CD14-positive monocyte (primary cell): Measurements from ENCODE around the gene GALK2. TPM values are rescaled to one million over a fixed set of nuclear protein-coding genes. Genes with fewer than 3 reads are reported as not detected.

Source experiments
- DNase-seq, 3 donors: peaks; one replicate each; pipeline ENCODE4 v3.0.0-alpha.2; 2011 to 2022
- H2AFZ ChIP-seq: 2 replicates; pipeline ENCODE4 v1.6.0; 2012; ENCODE audit warnings: mild to moderate bottlenecking, low read depth, low read length, inconsistent platforms; ENCODE audit not compliant: insufficient read depth, poor library complexity, severe bottlenecking
- H3K27ac ChIP-seq, 2 donors: 1 replicate in 1 of 2; 2 replicates in 1 of 2; pipeline ENCODE4 v1.5.1; 2012 to 2013; ENCODE audit warnings: low read length in 2 of 2, control low read depth in 1 of 2, inconsistent platforms in 1 of 2, low read depth in 1 of 2, mild to moderate bottlenecking in 1 of 2
- H3K27me3 ChIP-seq, 2 donors: one replicate each; pipeline versions ENCODE4 v1.6.0 to v1.6.1; 2011 to 2013; ENCODE audit warnings: low read length in 2 of 2; ENCODE audit not compliant: control insufficient read depth in 2 of 2, insufficient read depth in 2 of 2
- H3K36me3 ChIP-seq, 2 donors: replicated peaks in 1 of 2; 1 replicate in 1 of 2; 2 replicates in 1 of 2; pipeline versions ENCODE4 v1.5.1 to v1.6.1; 2012 to 2013; ENCODE audit warnings: low read length in 2 of 2, control low read depth in 1 of 2, inconsistent platforms in 1 of 2, mild to moderate bottlenecking in 1 of 2; ENCODE audit not compliant: insufficient read depth in 2 of 2, control insufficient read depth in 1 of 2
- H3K4me1 ChIP-seq, 2 donors: 1 replicate in 1 of 2; 2 replicates in 1 of 2; pipeline versions ENCODE4 v1.5.1 to v1.6.1; 2012 to 2013; ENCODE audit warnings: low read length in 2 of 2, control low read depth in 1 of 2, inconsistent platforms in 1 of 2, mild to moderate bottlenecking in 1 of 2, moderate library complexity in 1 of 2; ENCODE audit not compliant: insufficient read depth in 2 of 2, control insufficient read depth in 1 of 2
- H3K4me2 ChIP-seq: replicated peaks from 2 replicates; pipeline ENCODE3; 2012; ENCODE audit warnings: low read length, moderate library complexity, mild to moderate bottlenecking; ENCODE audit not compliant: poor library complexity, severe bottlenecking; ENCODE audit errors: extremely low read depth
- H3K4me3 ChIP-seq, 3 experiments: fragments of 200-600 bp in 1 of 3; sonication (generic) in 1 of 3; replicated peaks in 1 of 3; 1 replicate in 2 of 3; 2 replicates in 1 of 3; pipeline ENCODE4 v1.5.1; 2011 to 2013; ENCODE audit warnings: low read length in 3 of 3, mild to moderate bottlenecking in 3 of 3, control low read depth in 2 of 3, low read depth in 2 of 3, inconsistent platforms in 1 of 3, moderate library complexity in 1 of 3
- H3K79me2 ChIP-seq: 2 replicates; pipeline ENCODE4 v1.6.0; 2012; ENCODE audit warnings: mild to moderate bottlenecking, control low read depth, inconsistent platforms, low read length, moderate library complexity; ENCODE audit not compliant: insufficient read depth
- H3K9ac ChIP-seq: 2 replicates; pipeline ENCODE4 v1.6.0; 2017; ENCODE audit warnings: low read length, mild to moderate bottlenecking; ENCODE audit not compliant: insufficient read depth, poor library complexity, severe bottlenecking
- H3K9me3 ChIP-seq, 2 donors: replicated peaks in 1 of 2; 1 replicate in 1 of 2; 2 replicates in 1 of 2; pipeline versions ENCODE4 v1.5.1 to v1.6.1; 2012 to 2013; ENCODE audit warnings: low read length in 2 of 2, control low read depth in 1 of 2; ENCODE audit not compliant: control insufficient read depth in 1 of 2, insufficient read depth in 1 of 2
- H4K20me1 ChIP-seq: 2 replicates; pipeline ENCODE4 v1.6.0; 2012; ENCODE audit warnings: mild to moderate bottlenecking, low read length, control low read depth, moderate library complexity; ENCODE audit not compliant: insufficient read depth
- H3K27ac Mint-ChIP-seq, 7 donors: one replicate each; pipeline ENCODE4 v1.8.0; 2020; ENCODE audit warnings: mild to moderate bottlenecking in 7 of 7, mixed read lengths in 7 of 7, moderate library complexity in 6 of 7, inconsistent platforms in 2 of 7
- H3K27me3 Mint-ChIP-seq, 3 donors: one replicate each; pipeline ENCODE4 v1.8.0; 2021 to 2022; ENCODE audit warnings: low read depth in 3 of 3, mild to moderate bottlenecking in 3 of 3, mixed read lengths in 3 of 3, moderate library complexity in 3 of 3, inconsistent platforms in 1 of 3
- H3K36me3 Mint-ChIP-seq, 2 donors: one replicate each; pipeline ENCODE4 v1.8.0; 2020; ENCODE audit warnings: mixed read lengths in 2 of 2, inconsistent platforms in 1 of 2, mild to moderate bottlenecking in 1 of 2
- H3K4me1 Mint-ChIP-seq: one replicate; pipeline ENCODE4 v1.8.0; 2020; ENCODE audit warnings: mild to moderate bottlenecking, mixed read lengths
- H3K4me3 Mint-ChIP-seq, 2 donors: one replicate each; pipeline ENCODE4 v1.8.0; 2020; ENCODE audit warnings: mild to moderate bottlenecking in 2 of 2, mixed read lengths in 2 of 2, moderate library complexity in 1 of 2
- H3K9me3 Mint-ChIP-seq, 7 donors: one replicate each; pipeline ENCODE4 v1.8.0; 2020 to 2022; ENCODE audit warnings: mixed read lengths in 7 of 7, mild to moderate bottlenecking in 6 of 7, moderate library complexity in 6 of 7, inconsistent platforms in 2 of 7
- WGBS: methylation state at CpG from one replicate; pipeline ENCODE4 v1.1.5; 2013; ENCODE audit warnings: missing lambda C conversion rate; ENCODE audit not compliant: insufficient coverage; 5-methylcytosine and 5-hydroxymethylcytosine counted together
- intact Hi-C, 2 donors: fragments of 100-400 bp; cut with micrococcal nuclease; formaldehyde crosslinking; loops; one replicate each; pipeline versions ENCODE4 v1.15.0 to v1.15.1; 2023
- polyA plus RNA-seq, 3 donors: library from polyadenylated mRNA; depleted of rRNA in 1 of 3; unstranded in 2 of 3; stranded (reverse) in 1 of 3; fragments of 300-500 nt in 2 of 3; fragments of >200 nt in 1 of 3; fragmentation: Illumina TruSeq in 2 of 3; gene quantifications; 1 replicate in 2 of 3; 2 replicates in 1 of 3; pipeline ENCODE4 v1.2.3, GENCODE V29; 2012 to 2021
- TF ChIP-seq, protein P1 (sequence below): fragments of 200-600 bp; IDR thresholded peaks from one replicate; pipeline ENCODE4 v1.8.0; 2022; ENCODE audit warnings: antibody characterized with exemption, mild to moderate bottlenecking

GALK2 gene
- polyA plus RNA-seq, 3 donors, result 14.2 to 16.9 (median 14.5) TPM

DNA sequence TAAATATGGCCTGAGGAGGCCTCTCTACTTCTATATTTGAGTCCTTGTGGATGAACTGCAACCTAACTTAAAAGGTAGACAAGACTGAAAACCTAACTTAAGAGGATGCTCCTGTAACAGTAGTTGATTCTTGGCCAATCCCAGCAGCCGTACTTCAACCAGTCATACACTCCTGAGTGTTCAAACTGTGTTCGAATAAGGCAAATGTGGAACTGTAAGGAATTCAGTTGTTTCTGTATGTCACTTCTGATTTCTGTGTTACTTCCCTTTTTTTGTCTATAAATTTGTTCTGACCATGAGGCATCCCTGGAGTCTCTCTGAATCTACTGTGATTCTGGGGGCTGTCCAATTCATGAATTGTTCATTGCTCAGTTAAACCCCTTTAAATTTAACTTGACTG, 20.5 kb downstream of the GALK2 start:
- intact Hi-C loops, result no loop called here
- no peak overlapping the region for H3K4me3 ChIP-seq
- peak overlapping the region in 1 of 2 donors; percentile 14 for H3K27ac ChIP-seq
- Mint-ChIP-seq H3K9me3 (peaks cover 0 to 2% (median 0%) of the 10 kb centered on the region in 7 donors), H3K4me3 (no peak overlapping the region), H3K4me1 (peaks cover 11% of the 10 kb centered on the region), H3K27ac (peak overlapping the region in 6 of 7 donors; percentile 23 to 69 (median 43)), H3K36me3 (peaks cover 4 to 14% of the 10 kb centered on the region in 2 donors), H3K27me3 (peaks cover 0 to 3% (median 0%) of the 10 kb centered on the region in 3 donors)
- TF ChIP-seq, protein P1, sequence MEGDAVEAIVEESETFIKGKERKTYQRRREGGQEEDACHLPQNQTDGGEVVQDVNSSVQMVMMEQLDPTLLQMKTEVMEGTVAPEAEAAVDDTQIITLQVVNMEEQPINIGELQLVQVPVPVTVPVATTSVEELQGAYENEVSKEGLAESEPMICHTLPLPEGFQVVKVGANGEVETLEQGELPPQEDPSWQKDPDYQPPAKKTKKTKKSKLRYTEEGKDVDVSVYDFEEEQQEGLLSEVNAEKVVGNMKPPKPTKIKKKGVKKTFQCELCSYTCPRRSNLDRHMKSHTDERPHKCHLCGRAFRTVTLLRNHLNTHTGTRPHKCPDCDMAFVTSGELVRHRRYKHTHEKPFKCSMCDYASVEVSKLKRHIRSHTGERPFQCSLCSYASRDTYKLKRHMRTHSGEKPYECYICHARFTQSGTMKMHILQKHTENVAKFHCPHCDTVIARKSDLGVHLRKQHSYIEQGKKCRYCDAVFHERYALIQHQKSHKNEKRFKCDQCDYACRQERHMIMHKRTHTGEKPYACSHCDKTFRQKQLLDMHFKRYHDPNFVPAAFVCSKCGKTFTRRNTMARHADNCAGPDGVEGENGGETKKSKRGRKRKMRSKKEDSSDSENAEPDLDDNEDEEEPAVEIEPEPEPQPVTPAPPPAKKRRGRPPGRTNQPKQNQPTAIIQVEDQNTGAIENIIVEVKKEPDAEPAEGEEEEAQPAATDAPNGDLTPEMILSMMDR, result no peak
- H2AFZ ChIP-seq, result no peak overlapping the region
- H3K4me1 ChIP-seq, result peaks cover 4 to 7% of the 10 kb centered on the region in 2 donors
- no peaks in the 10 kb centered on the region for H3K9me3 ChIP-seq
- WGBS, result 20% methylated on average over 1 of the region's 2 CpGs
- no peaks in the 10 kb centered on the region for H4K20me1 ChIP-seq
- no peaks in the 10 kb centered on the region for H3K27me3 ChIP-seq
- no peak overlapping the region for H3K4me2 ChIP-seq
- H3K9ac ChIP-seq, result no peak overlapping the region
- H3K79me2 ChIP-seq, result peaks cover 44% of the 10 kb centered on the region
- peak; percentile 42 to 52 (median 50) for DNase-seq
- H3K36me3 ChIP-seq, result no peaks in the 10 kb centered on the region

DNA sequence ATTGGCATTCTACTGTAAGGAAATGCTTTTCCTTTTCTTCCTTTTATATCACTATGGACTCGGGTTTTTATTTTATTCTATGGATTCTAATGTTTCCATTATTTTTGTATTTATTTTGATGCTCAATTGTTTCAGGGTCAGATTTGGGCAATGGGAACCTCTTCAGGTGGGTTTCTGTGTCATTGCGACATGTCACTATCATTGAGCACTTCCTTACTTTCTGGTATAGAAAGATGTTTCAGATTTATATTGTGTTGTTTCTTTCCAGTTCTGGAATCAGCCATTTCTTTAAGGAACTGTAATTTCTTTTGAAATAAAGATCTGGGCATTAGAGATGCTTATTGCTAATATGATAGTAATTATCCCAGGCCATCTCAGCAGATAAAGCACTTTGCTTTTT, 21.8 kb downstream of the GALK2 start:
- TF ChIP-seq, protein P1, result no peak
- no peak overlapping the region for H3K27ac Mint-ChIP-seq
- no peak overlapping the region for H3K27ac ChIP-seq
- no peak overlapping the region for H3K4me3 Mint-ChIP-seq
- H3K9ac ChIP-seq, result no peak overlapping the region
- H2AFZ ChIP-seq, result no peak overlapping the region
- no peaks in the 10 kb centered on the region for H3K36me3 ChIP-seq
- intact Hi-C loops, result no loop called here
- H3K4me3 ChIP-seq, result no peak overlapping the region
- H3K4me1 Mint-ChIP-seq, result peaks cover 14% of the 10 kb centered on the region
- H3K27me3 Mint-ChIP-seq, result peaks cover 0 to 3% (median 0%) of the 10 kb centered on the region in 3 donors
- no peaks in the 10 kb centered on the region for H3K9me3 ChIP-seq
- no CpG with 5 or more reads among the region's 2 CpGs for WGBS
- H3K9me3 Mint-ChIP-seq, result no peaks in the 10 kb centered on the region
- peaks cover under 1 to 9% of the 10 kb centered on the region in 2 donors for H3K36me3 Mint-ChIP-seq
- peaks cover 4 to 7% of the 10 kb centered on the region in 2 donors for H3K4me1 ChIP-seq
- peaks cover 3% of the 10 kb centered on the region for H4K20me1 ChIP-seq
- H3K4me2 ChIP-seq, result no peak overlapping the region
- peaks cover 42% of the 10 kb centered on the region for H3K79me2 ChIP-seq
- DNase-seq, result no peak
- no peaks in the 10 kb centered on the region for H3K27me3 ChIP-seq
